ENCODE results near the gene PDE8A. TPM values are rescaled to one million over a fixed set of nuclear protein-coding genes. Genes with fewer than 3 reads are reported as not detected.

Gene PDE8A
- total and polyA plus RNA-seq, 2 of the 4 experiments (the other 2 are of a cell fraction), result 32.4 to 35.9 TPM

- TF ChIP-seq FOS (IDR thresholded peaks at IDR 0.05; ENCODE audit: low read depth, low read length) (no peak), POLR2A (IDR thresholded peaks at IDR 0.05; ENCODE audit: low read depth, low read length) (no peak), CEBPB (IDR thresholded peaks at IDR 0.05; ENCODE audit: low read depth, low read length) (no peak), CTCF (conservative IDR thresholded peaks at IDR 0.05; ENCODE audit: low read depth, low read length) (no peak), MXI1 (IDR thresholded peaks at IDR 0.05; ENCODE audit: borderline replicate concordance, low read depth, low read length) (no peak), SMC3 (IDR thresholded peaks at IDR 0.05; ENCODE audit: low read depth, low read length) (no peak), NFE2L2 (IDR thresholded peaks at IDR 0.05; ENCODE audit: low read depth, low read length) (no peak), RCOR1 (IDR thresholded peaks at IDR 0.05; ENCODE audit: insufficient replicate concordance, low read length) (no peak), RFX5 (IDR thresholded peaks at IDR 0.05; ENCODE audit: low read depth, low read length) (no peak), ELK1 (IDR thresholded peaks at IDR 0.05; ENCODE audit: borderline replicate concordance, low read depth, low read length) (no peak), MAZ (IDR thresholded peaks at IDR 0.05; ENCODE audit: borderline replicate concordance, low read depth, low read length) (no peak), RAD21 (IDR thresholded peaks at IDR 0.05; ENCODE audit: low read length) (no peak), MAFK (IDR thresholded peaks at IDR 0.05; ENCODE audit: low read depth, low read length) (no peak)
- Histone ChIP-seq H2BK15ac (ENCODE audit: low read depth, low read length) (no peak overlapping the region), H2BK120ac (ENCODE audit: low read depth, low read length) (no peak overlapping the region), H4K5ac (ENCODE audit: low read depth, low read length) (no peak overlapping the region), H3K14ac (replicated peaks; ENCODE audit: low read depth, low read length) (no peak overlapping the region), H4K91ac (ENCODE audit: insufficient read depth, low read depth, low read length) (no peak overlapping the region), H3K56ac (ENCODE audit: extremely low read depth, insufficient read depth, low read length) (no peak overlapping the region), H2AFZ (replicated peaks; ENCODE audit: low read length, poor library complexity) (peak overlapping the region; percentile 7), H3K4ac (ENCODE audit: low read depth, low read length) (no peak overlapping the region), H3K4me3 (ENCODE audit: insufficient read depth, low read depth, low read length) (no peak overlapping the region), H3K23ac (ENCODE audit: low read depth, low read length) (no peak overlapping the region), H3K27ac (ENCODE audit: insufficient read depth, low read length) (no peak overlapping the region), H3K9ac (ENCODE audit: low read depth, low read length) (no peak overlapping the region), H2AK9ac (replicated peaks; ENCODE audit: low read depth, low read length, poor library complexity) (no peak overlapping the region), H2BK5ac (ENCODE audit: low read depth, low read length, poor library complexity, severe bottlenecking) (no peak overlapping the region), H2AK5ac (ENCODE audit: low read depth, low read length) (peak overlapping the region; percentile 39; the same call in 1 of the 2 replicates), H3K18ac (ENCODE audit: low read depth, low read length) (no peak overlapping the region), H3K4me1 (ENCODE audit: control insufficient read depth, insufficient read depth, low read length) (peaks cover 6% of the 10 kb centered on the region; the same call in 1 of the 2 replicates), H3K9me3 (ENCODE audit: control insufficient read depth, insufficient read depth, low read length) (no peaks in the 10 kb centered on the region), H2BK20ac (ENCODE audit: low read depth, low read length) (no peak overlapping the region), H3K79me1 (ENCODE audit: low read depth in 1 of 2, low read length in 2 of 2) (peaks cover 0 to 1% of the 10 kb centered on the region in 2 experiments; a peak in 1 of 4 replicates), H3K4me2 (ENCODE audit: low read depth, low read length) (no peak overlapping the region), H4K20me1 (ENCODE audit: insufficient read depth, low read length) (no peaks in the 10 kb centered on the region), H3K9me1 (ENCODE audit: insufficient read depth, low read length) (peaks cover 19% of the 10 kb centered on the region), H3K36me3 (ENCODE audit: control insufficient read depth, insufficient read depth, low read length) (no peaks in the 10 kb centered on the region), H3K27me3 (ENCODE audit: control insufficient read depth, insufficient read depth, low read length) (no peaks in the 10 kb centered on the region), H4K8ac (ENCODE audit: low read depth in 2 of 2, low read length in 2 of 2) (no peak overlapping the region)
- 93% methylated on average over 3 of the region's 11 CpGs; no CpG with 5 or more reads in 1 of the 2 experiments for WGBS, 2 experiments (ENCODE audit: extremely low coverage in 2 of 2, insufficient read length in 1 of 2)
- CTCF ChIA-PET, result no interaction called here
- ATAC-seq (ENCODE audit: low read depth) (no peak), DNase-seq (no peak)
- no TSS peak for BruUV-seq (replicated peaks)
- in situ Hi-C loops (cut with MboI; ENCODE audit: low sequenced_read_pairs), result no loop called here
- dilution Hi-C loops (cut with HindIII; ENCODE audit: low sequenced_read_pairs, unreplicated experiment), result no loop called here
- intact Hi-C loops (cut with micrococcal nuclease), result no loop called here
- POLR2A ChIA-PET (ENCODE audit: unreplicated experiment), result no interaction called here
These were observed 36.8 kb upstream of the PDE8A start for GRCh38 chr15:84944861-84945260.
